Erythroblast (primary cell): Measurements from ENCODE around the gene SNRNP25.
"Not testable (repeated sequence)": the region's sequence is repeated elsewhere in the genome, so short reads cannot be mapped to it uniquely, and the experiment has no call there.

Experiments used
- DNase-seq, 2 experiments: peaks; one replicate each; lab custom pipeline; 2025; lab: John Stamatoyannopoulos, UW
- GATA1 ChIP-seq: IDR thresholded peaks from 2 replicates; pipeline ENCODE4 v1.6.1; 2011; ENCODE audit warnings: low read depth, mild to moderate bottlenecking, control low read depth, low read length, moderate library complexity
- POLR2A ChIP-seq: IDR thresholded peaks from 2 replicates; pipeline ENCODE4 v1.6.1; 2011; ENCODE audit warnings: mild to moderate bottlenecking, low read length

The SNRNP25 gene

GRCh38 chr16:36336-36984, 17.2 kb upstream of the SNRNP25 start:
- no peak for DNase-seq
- TF ChIP-seq GATA1 (no peak), POLR2A (no peak)

- no peak for DNase-seq
- TF ChIP-seq POLR2A (no peak), GATA1 (no peak)
Measured at GRCh38 chr16:37511-37910, 16.1 kb upstream of the SNRNP25 start.

- DNase-seq: not testable (repeated sequence)
Measured at GRCh38 chr16:38206-38605, 15.4 kb upstream of the SNRNP25 start.

- TF ChIP-seq POLR2A (no peak), GATA1 (no peak)
- no peak for DNase-seq
Measured at GRCh38 chr16:38941-39892, 14.4 kb upstream of the SNRNP25 start.

- no peak for TF ChIP-seq GATA1
- no peak for TF ChIP-seq POLR2A
- DNase-seq: no peak
Measured at GRCh38 chr16:41439-42068, 12.1 kb upstream of the SNRNP25 start.

GRCh38 chr16:42069-42457, 11.6 kb upstream of the SNRNP25 start:
- TF ChIP-seq GATA1 (no peak), POLR2A (no peak)
- DNase-seq: no peak

- TF ChIP-seq GATA1 (no peak), POLR2A (no peak)
- DNase-seq: no peak
Measured at GRCh38 chr16:42691-43090, 10.9 kb upstream of the SNRNP25 start.

- DNase-seq: no peak
- no peak for TF ChIP-seq POLR2A
- TF ChIP-seq GATA1: no peak
Measured at GRCh38 chr16:43294-43693, 10.3 kb upstream of the SNRNP25 start.

GRCh38 chr16:44655-45054, 9.0 kb upstream of the SNRNP25 start:
- TF ChIP-seq GATA1 (no peak), POLR2A (no peak)

GRCh38 chr16:45454-45853, 8.2 kb upstream of the SNRNP25 start:
- no peak for TF ChIP-seq GATA1
- no peak for TF ChIP-seq POLR2A
- no peak for DNase-seq

More at GRCh38 chr16:44655-45054, 9.0 kb upstream of the SNRNP25 start:
- DNase-seq: no peak

GRCh38 chr16:46510-46909, 7.1 kb upstream of the SNRNP25 start:
- not testable (repeated sequence) for DNase-seq

GRCh38 chr16:47234-47633, 6.4 kb upstream of the SNRNP25 start:
- no peak for DNase-seq

GRCh38 chr16:50769-51591, 2.6 kb upstream of the SNRNP25 start:
- TF ChIP-seq POLR2A: no peak
- no peak for DNase-seq

More at GRCh38 chr16:47234-47633, 6.4 kb upstream of the SNRNP25 start:
- TF ChIP-seq POLR2A (no peak), GATA1 (no peak)

- DNase-seq: no peak
- no peak for TF ChIP-seq POLR2A
- TF ChIP-seq GATA1: no peak
Measured at GRCh38 chr16:54237-54581, 581 bp downstream of the SNRNP25 start.
